ENCODE measurements around the gene GID8. TPM values are rescaled to one million over a fixed set of nuclear protein-coding genes. Genes with fewer than 3 reads are reported as not detected.

GID8 gene
- total and polyA plus RNA-seq, 7 experiments from 2014 or later: 19.6 to 48.0 (median 34.8) TPM

DNA sequence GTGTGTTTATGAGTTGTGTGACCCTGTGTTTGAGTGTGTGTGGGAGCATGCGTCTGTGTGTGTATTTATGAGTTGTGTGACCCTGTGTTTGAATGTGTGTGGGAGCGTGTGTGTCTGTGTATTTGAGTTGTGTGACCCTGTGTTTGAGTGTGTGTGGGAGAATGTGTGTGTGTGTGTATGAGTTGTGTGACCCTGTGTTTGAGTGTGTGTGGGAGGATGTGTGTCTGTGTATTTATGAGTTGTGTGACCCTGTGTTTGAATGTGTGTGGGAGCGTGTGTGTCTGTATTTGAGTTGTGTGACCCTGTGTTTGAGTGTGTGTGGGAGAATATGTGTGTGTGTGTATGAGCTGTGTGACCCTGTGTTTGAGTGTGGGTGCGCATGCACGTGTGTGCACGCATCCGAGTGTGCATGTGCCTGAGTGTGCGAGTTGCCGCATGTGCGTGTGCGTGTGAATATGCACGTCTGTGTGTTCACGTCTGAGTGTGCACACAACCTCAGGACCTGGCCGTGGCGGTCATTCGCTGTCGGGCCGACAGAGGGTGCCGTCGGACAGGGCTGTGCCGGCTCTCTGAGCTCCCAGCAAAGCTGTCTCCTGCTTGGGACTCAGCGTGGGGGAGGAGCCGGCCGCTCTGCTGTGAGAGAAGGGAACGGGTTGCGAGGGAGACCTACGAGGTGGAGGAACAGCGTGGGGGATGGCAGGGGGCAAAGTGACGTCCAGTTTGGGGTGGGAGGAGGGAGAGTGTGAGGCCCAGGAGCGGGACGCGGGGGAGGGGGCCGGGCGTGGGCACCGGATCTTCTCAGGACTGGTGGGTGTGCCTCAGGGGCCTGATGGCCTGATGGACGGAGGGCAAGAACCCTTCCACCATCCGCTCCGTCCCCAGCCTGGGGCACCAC lies 34.2 kb downstream of the GID8 start:
- POLR2A ChIA-PET: interaction anchor here (0.6 to 1.5 kb wide), 5 partner anchors 18 to 54 kb away, joined by 3 to 9 read pairs (median 3); no protein-coding TSS in a partner anchor
- CTCF ChIA-PET: interaction anchor here (0.6 to 1.7 kb wide), 14 partner anchors 19 to 323 kb away, joined by 3 to 8 read pairs (median 4); partner anchors contain the start of gene SLC17A9
- DNase-seq (peak; percentile 70 to 86 (median 79)), ATAC-seq (peak; percentile 97)
- peak overlapping the region; percentile 36 to 85 (median 62) for H3K4me3 Mint-ChIP-seq
- no peaks in the 10 kb centered on the region for H3K36me3 ChIP-seq (ENCODE audit: control insufficient read depth in 2 of 3, insufficient read depth in 3 of 3, low read length in 3 of 3)
- peak overlapping the region; percentile 36 for H3K4me3 ChIP-seq (ENCODE audit: low read length)
- H3K27ac Mint-ChIP-seq: peak overlapping the region in 6 of 9 donors; percentile 3 to 38 (median 17)
- H3K27ac ChIP-seq (ENCODE audit: low read depth, low read length): no peak overlapping the region
- H3K4me1 Mint-ChIP-seq: peaks cover 10 to 20% (median 14%) of the 10 kb centered on the region in 7 donors
- peaks cover 0 to 3% (median 0%) of the 10 kb centered on the region in 11 donors for H3K9me3 Mint-ChIP-seq
- H3K9me3 ChIP-seq (ENCODE audit: control insufficient read depth in 2 of 3, low read length in 3 of 3): no peaks in the 10 kb centered on the region
- intact Hi-C loops (cut with micrococcal nuclease): loop anchor here (1.0 kb wide), 3 partner anchors 18 to 72 kb away; no protein-coding TSS in a partner anchor
- H3K36me3 Mint-ChIP-seq: no peaks in the 10 kb centered on the region
- peaks cover 9 to 10% of the 10 kb centered on the region in 2 donors for H3K27me3 ChIP-seq (ENCODE audit: control insufficient read depth in 2 of 2, insufficient read depth in 2 of 2, low read length in 2 of 2)
- H3K27me3 Mint-ChIP-seq: peaks cover 27 to 49% (median 37%) of the 10 kb centered on the region in 5 donors
- H3K4me1 ChIP-seq (ENCODE audit: control insufficient read depth in 2 of 2, insufficient read depth in 2 of 2, low read length in 2 of 2): peaks cover 6 to 10% of the 10 kb centered on the region in 2 donors

- Histone ChIP-seq H3K4me3 (ENCODE audit: low read length) (peak overlapping the region; percentile 36), H3K36me3 (ENCODE audit: control insufficient read depth in 2 of 3, insufficient read depth in 3 of 3, low read length in 3 of 3) (no peaks in the 10 kb centered on the region), H3K4me1 (ENCODE audit: control insufficient read depth in 2 of 2, insufficient read depth in 2 of 2, low read length in 2 of 2) (peaks cover 15 to 19% of the 10 kb centered on the region in 2 donors), H3K27me3 (ENCODE audit: control insufficient read depth in 2 of 2, insufficient read depth in 2 of 2, low read length in 2 of 2) (peaks cover 9 to 10% of the 10 kb centered on the region in 2 donors), H3K27ac (ENCODE audit: low read depth, low read length) (no peak overlapping the region), H3K9me3 (ENCODE audit: control insufficient read depth in 2 of 3, low read length in 3 of 3) (no peaks in the 10 kb centered on the region)
- intact Hi-C loops (cut with micrococcal nuclease): loop anchor here (1.0 kb wide), 3 partner anchors 19 to 73 kb away; no protein-coding TSS in a partner anchor
- CTCF ChIA-PET: interaction anchor here (0.6 to 1.7 kb wide), 14 partner anchors 20 to 323 kb away, joined by 3 to 8 read pairs (median 4); partner anchors contain the start of gene SLC17A9
- Mint-ChIP-seq H3K4me1 (peaks cover 19 to 29% (median 22%) of the 10 kb centered on the region in 7 donors), H3K4me3 (peak overlapping the region in 5 of 10 donors; percentile 32 to 70 (median 55)), H3K9me3 (peaks cover 0 to 3% (median 0%) of the 10 kb centered on the region in 11 donors), H3K27ac (no peak overlapping the region), H3K36me3 (no peaks in the 10 kb centered on the region), H3K27me3 (peaks cover 32 to 50% (median 38%) of the 10 kb centered on the region in 5 donors)
- no peak for ATAC-seq
- POLR2A ChIA-PET: interaction anchor here (0.6 to 1.5 kb wide), 5 partner anchors 19 to 55 kb away, joined by 3 to 9 read pairs (median 3); no protein-coding TSS in a partner anchor
- DNase-seq: no peak
Measured at GRCh38 chr20:62972845-62973745, 35.1 kb downstream of the GID8 start.

- peaks cover 19 to 44% (median 30%) of the 10 kb centered on the region in 7 donors for H3K4me1 Mint-ChIP-seq
- ATAC-seq (no peak), DNase-seq (no peak)
- peak overlapping the region in 1 of 9 donors; percentile 28 for H3K27ac Mint-ChIP-seq
- ChIA-PET POLR2A (no interaction called here), CTCF (no interaction called here)
- H3K36me3 Mint-ChIP-seq: no peaks in the 10 kb centered on the region
- peaks cover 32 to 70% (median 46%) of the 10 kb centered on the region in 5 donors for H3K27me3 Mint-ChIP-seq
- no peak overlapping the region for H3K4me3 Mint-ChIP-seq
- Histone ChIP-seq H3K27me3 (ENCODE audit: control insufficient read depth in 2 of 2, insufficient read depth in 2 of 2, low read length in 2 of 2) (peaks cover 11 to 26% of the 10 kb centered on the region in 2 donors), H3K27ac (ENCODE audit: low read depth, low read length) (no peak overlapping the region), H3K4me1 (ENCODE audit: control insufficient read depth in 2 of 2, insufficient read depth in 2 of 2, low read length in 2 of 2) (peaks cover 21 to 42% of the 10 kb centered on the region in 2 donors), H3K36me3 (ENCODE audit: control insufficient read depth in 2 of 3, insufficient read depth in 3 of 3, low read length in 3 of 3) (no peaks in the 10 kb centered on the region), H3K4me3 (ENCODE audit: low read length) (no peak overlapping the region), H3K9me3 (ENCODE audit: control insufficient read depth in 2 of 3, low read length in 3 of 3) (no peaks in the 10 kb centered on the region)
- peaks cover 0 to 3% (median 0%) of the 10 kb centered on the region in 11 donors for H3K9me3 Mint-ChIP-seq
- intact Hi-C loops (cut with micrococcal nuclease): no loop called here
Measured at GRCh38 chr20:62975251-62975760, 37.4 kb downstream of the GID8 start.

DNA sequence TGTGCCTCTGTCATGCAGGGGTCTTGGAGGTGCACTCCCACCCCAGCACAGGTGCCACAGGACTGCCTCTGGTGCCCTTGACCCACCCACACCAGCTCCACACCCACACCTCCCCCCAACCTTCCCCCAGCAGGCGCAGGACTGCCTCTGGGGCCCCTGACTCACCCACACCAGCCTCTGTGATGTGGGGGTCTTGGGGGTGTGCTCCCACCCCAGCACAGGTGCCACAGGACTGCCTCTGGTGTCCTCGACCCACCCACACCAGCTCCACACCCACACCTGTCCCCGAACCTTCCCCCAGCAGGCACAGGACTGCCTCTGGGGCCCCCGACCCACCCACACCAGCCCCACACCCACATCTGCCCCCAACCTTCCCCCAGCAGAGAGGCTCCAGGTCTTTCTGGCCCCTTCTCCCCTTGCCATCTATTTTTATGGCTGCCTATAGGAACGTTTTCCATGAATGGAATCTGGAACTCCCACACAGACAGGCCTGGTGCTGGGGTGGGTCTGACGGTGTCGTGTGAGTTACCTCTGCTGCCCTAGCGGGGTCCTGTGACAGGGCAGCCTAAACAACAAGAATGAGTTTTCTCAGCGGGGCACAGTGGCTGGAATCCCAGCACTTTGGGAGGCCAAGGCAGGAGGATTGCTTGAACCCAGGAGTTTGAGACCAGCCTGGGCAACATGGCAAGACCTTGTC lies 38.0 kb downstream of the GID8 start:
- no peaks in the 10 kb centered on the region for H3K36me3 ChIP-seq (ENCODE audit: control insufficient read depth in 2 of 3, insufficient read depth in 3 of 3, low read length in 3 of 3)
- no peak for ATAC-seq
- no peaks in the 10 kb centered on the region for H3K9me3 ChIP-seq (ENCODE audit: control insufficient read depth in 2 of 3, low read length in 3 of 3)
- Mint-ChIP-seq H3K36me3 (no peaks in the 10 kb centered on the region), H3K9me3 (peaks cover 0 to 3% (median 0%) of the 10 kb centered on the region in 11 donors), H3K27me3 (peaks cover 32 to 75% (median 51%) of the 10 kb centered on the region in 5 donors), H3K27ac (peak overlapping the region in 3 of 9 donors; percentile 7 to 18 (median 16)), H3K4me3 (no peak overlapping the region), H3K4me1 (peaks cover 22 to 50% (median 32%) of the 10 kb centered on the region in 7 donors)
- no peak overlapping the region for H3K4me3 ChIP-seq (ENCODE audit: low read length)
- H3K27ac ChIP-seq (ENCODE audit: low read depth, low read length): no peak overlapping the region
- intact Hi-C loops (cut with micrococcal nuclease): no loop called here
- ChIA-PET CTCF (no interaction called here), POLR2A (no interaction called here)
- peaks cover 11 to 26% of the 10 kb centered on the region in 2 donors for H3K27me3 ChIP-seq (ENCODE audit: control insufficient read depth in 2 of 2, insufficient read depth in 2 of 2, low read length in 2 of 2)
- DNase-seq: no peak
- H3K4me1 ChIP-seq (ENCODE audit: control insufficient read depth in 2 of 2, insufficient read depth in 2 of 2, low read length in 2 of 2): peaks cover 21 to 48% of the 10 kb centered on the region in 2 donors

- Mint-ChIP-seq H3K9me3 (peaks cover 0 to 1% (median 0%) of the 10 kb centered on the region in 11 donors), H3K36me3 (no peaks in the 10 kb centered on the region)
- no peak for ATAC-seq
Measured at GRCh38 chr20:62976886-62977285, 38.9 kb downstream of the GID8 start.

More at GRCh38 chr20:62976886-62977285, 38.9 kb downstream of the GID8 start:
- H3K4me1 ChIP-seq (ENCODE audit: control insufficient read depth in 2 of 2, insufficient read depth in 2 of 2, low read length in 2 of 2): peaks cover 26 to 55% of the 10 kb centered on the region in 2 donors
- CTCF ChIA-PET: interaction anchor here (1.6 to 4.0 kb wide), 2 partner anchors 23 to 32 kb away, joined by 5 to 15 read pairs; no protein-coding TSS in a partner anchor
- Mint-ChIP-seq H3K27me3 (peaks cover 24 to 76% (median 50%) of the 10 kb centered on the region in 5 donors), H3K4me3 (peak overlapping the region in 1 of 10 donors; percentile 72), H3K27ac (peak overlapping the region in 4 of 9 donors; percentile 16 to 77 (median 48)), H3K4me1 (peaks cover 21 to 51% (median 36%) of the 10 kb centered on the region in 7 donors)
- H3K27ac ChIP-seq (ENCODE audit: low read depth, low read length): no peak overlapping the region
- intact Hi-C loops (cut with micrococcal nuclease): no loop called here
- no peak overlapping the region for H3K4me3 ChIP-seq (ENCODE audit: low read length)
- no peak for DNase-seq
- POLR2A ChIA-PET: interaction anchor here (0.9 to 1.3 kb wide), 2 partner anchors 83 to 182 kb away, joined by 3 read pairs; no protein-coding TSS in a partner anchor
- no peaks in the 10 kb centered on the region for H3K9me3 ChIP-seq (ENCODE audit: control insufficient read depth in 2 of 3, low read length in 3 of 3)
- peaks cover 11 to 28% of the 10 kb centered on the region in 2 donors for H3K27me3 ChIP-seq (ENCODE audit: control insufficient read depth in 2 of 2, insufficient read depth in 2 of 2, low read length in 2 of 2)
- no peaks in the 10 kb centered on the region for H3K36me3 ChIP-seq (ENCODE audit: control insufficient read depth in 2 of 3, insufficient read depth in 3 of 3, low read length in 3 of 3)
